Hematopoietic multipotent progenitor cell treated with erythropoietin and hydrocortisone succinate and interleukin-3 and kit ligand, for 4 days (in vitro differentiated cells): ENCODE data around the gene MOSPD3.
"Not testable (repeated sequence)": the region's sequence is repeated elsewhere in the genome, so short reads cannot be mapped to it uniquely, and the experiment has no call there.

Experiments used
- DNase-seq: peaks from one replicate; pipeline ENCODE4 v3.0.0-alpha.2; 2015

Gene MOSPD3, protein sequence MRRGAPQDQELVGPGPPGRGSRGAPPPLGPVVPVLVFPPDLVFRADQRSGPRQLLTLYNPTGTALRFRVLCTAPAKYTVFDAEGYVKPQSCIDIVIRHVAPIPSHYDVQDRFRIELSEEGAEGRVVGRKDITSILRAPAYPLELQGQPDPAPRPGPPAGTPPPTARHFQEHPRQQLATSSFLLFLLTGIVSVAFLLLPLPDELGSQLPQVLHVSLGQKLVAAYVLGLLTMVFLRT

GRCh38 chr7:100611983-100612729, at the start of gene MOSPD3:
Gene MOSPD3 (plus strand): TSS chr7:100612540. CDS start chr7:100612792, 252 bp downstream.
- peak; percentile 99 for DNase-seq

DNA sequence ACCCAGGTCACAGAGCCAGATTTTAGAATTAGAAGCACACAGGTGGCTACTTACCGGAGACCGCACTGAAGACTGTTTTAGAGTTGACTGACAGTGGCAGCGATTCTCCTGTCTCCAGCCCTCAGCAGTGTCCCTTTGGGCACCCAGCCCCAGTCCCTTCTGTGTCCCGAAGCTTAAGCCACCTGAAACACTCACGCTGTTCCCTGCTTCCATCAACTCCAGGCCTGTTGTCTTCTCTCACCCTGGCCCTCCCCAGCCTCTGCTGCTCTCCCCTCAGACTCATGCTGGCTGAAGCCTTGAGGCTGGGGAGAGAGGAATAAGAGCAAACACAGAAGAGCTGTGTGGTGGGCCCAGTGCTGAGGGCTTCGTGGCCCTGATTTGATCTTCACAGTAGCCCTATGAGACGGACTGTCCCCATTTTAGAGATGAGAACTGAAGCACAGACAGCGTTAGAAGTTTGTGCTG, 49.2 kb upstream of the MOSPD3 start:
- no peak for DNase-seq

DNA sequence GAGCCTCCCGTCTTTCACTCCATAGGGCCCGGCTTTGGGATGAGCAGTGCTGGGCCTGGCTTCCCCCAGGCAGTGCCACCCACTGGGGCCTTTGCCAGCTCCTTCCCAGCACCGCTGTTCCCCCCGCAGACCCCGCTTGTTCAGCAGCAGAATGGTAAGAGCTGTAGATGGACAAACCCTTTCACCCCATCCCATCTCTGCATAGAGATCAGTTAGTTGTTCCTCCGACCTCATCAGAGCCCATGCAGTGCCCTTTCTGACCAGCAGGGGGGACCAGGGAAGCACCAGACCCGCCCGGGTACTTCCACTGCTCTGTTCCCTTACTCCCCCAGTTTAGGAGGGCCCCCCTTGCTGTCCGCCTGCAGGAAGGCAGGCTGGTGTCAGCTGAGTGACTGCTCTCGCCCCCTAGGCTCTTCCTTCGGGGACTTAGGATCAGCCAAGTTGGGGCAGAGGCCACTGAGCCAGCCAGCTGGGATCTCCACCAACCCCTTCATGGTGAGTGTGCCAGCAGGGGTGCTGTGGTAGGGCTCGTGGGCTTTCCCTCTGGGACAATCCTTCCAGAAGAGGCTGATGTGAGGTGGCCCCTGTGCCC, 48.4 kb upstream of the MOSPD3 start:
- DNase-seq, result peak; percentile 91

DNA sequence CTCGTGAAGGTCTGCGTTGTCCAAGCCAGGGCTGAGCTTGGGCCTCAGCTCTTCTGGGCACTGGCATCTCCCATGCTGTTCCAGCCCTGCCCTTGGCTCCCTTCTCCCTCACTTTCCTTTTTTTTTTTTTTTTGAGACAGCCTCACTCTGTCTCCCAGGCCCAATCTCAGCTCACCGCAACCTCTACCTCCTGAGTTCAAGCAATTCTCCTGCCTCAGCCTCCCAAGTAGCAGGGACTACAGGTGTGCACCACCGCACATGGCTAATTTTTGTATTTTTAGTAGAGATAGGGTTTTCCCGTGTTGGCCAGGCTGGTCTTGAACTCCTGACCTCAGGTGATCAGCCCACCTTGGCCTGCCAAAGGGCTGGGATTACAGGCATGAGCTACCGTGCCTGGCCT, 47.9 kb upstream of the MOSPD3 start:
- not testable (repeated sequence) for DNase-seq

DNA sequence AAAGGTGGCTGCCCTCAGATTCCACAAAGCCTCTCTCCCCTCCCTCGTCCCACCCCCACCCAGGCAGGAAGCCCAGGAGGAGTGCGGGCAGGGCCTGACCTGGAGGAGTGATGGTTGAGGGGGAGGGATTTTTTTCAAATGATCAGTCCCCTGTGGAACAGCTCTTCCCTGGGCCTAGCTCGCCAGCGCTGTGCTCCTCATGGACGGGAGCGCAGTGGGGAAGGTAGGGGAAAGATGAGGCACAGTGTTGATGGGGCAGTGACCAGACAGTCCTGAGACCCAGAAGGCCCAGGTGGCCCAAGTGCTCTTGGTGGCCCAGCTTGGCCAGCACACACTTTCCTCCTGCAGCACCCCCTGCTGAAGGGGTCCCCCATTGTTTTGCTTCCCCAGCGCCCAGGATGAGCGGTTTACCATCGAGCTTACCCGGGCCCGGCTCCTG, 47.2 kb upstream of the MOSPD3 start:
- DNase-seq, result no peak

- no peak for DNase-seq
These were observed 46.3 kb upstream of the MOSPD3 start for GRCh38 chr7:100566018-100566531.

- no peak for DNase-seq
These were observed 45.2 kb upstream of the MOSPD3 start for GRCh38 chr7:100567031-100567730.

GRCh38 chr7:100567751-100568175, 44.6 kb upstream of the MOSPD3 start:
- no peak for DNase-seq

DNA sequence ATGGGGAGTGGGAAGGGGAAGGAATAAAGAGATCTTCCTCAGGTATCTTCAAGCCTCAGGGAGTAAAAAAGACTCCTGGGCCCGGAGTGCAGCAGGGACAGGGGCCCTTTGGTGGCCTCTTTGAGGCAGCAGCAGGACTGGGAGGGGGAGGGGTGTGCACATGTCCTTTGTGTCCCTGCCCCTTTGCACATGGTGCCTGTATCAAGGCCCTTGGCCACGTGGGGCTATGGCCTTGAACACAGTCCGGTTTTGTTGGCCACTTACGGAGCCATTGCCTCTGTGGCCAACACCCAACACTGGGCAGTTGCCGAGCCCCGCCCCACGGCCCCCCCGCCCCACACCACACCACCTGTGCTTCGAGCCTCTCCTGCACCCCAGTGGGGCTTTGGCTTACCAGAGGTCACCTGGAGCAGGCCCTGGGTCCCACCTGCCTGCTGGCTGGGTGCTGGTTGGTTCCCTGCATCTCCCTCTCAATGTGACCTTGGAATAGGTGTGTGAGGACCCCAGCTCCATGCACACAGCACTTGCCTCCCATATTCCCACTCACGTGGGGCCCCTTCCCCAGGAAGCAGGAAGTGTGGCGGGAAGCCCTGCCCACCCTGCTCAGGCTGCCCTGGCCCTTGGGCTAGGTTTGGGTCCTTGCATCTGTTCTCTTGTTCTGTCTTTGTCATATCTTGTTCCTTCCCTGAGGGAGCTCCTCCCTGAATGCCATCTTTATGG, 44.0 kb upstream of the MOSPD3 start:
- peak; percentile 42 for DNase-seq

DNA sequence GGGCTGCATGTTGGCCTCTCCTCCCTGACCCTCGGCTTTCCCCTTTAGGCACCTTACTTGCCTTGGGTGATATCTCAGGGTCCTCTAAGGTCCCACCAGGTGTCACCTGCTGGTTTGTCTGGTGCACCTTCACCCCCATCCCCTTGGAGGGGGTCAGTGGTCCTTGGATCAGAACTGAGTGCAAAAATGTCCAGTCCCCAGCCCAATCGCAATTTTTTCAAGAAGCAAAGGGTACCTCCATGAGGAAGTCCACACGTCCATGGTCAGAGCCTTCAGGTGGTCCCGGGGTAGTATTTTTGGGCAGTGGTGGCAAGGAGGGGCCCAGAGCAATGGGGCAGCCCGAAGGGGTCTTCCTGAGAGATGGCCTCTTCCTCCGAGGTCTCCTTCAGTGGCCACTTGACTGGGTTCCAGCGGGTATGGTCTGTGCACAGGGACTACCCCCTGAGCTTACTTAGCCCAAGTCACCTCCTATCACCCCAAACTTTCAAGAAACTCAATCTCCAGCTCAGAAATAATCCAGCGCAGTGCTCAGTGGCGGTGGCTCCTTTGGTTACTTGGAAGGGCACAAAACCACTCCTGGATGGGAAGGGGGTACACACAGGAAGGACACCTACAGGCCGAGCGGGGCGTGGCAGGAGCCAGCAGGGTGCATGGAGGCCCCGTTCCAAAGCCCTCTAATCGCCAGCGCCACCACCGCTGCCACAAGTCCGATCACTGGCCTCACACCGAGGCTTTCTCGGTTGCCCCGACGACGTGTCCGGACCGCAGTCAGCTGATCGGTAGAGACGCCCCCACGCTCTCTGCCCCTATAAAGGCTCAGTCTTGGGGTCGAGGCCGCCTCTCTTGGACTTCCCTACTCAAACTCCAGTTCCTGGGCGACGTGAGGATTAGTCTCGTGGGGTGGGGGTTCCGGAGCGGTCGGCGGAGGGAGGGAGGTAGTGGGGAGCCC, 43.2 kb upstream of the MOSPD3 start:
- DNase-seq, result peak; percentile 91

DNA sequence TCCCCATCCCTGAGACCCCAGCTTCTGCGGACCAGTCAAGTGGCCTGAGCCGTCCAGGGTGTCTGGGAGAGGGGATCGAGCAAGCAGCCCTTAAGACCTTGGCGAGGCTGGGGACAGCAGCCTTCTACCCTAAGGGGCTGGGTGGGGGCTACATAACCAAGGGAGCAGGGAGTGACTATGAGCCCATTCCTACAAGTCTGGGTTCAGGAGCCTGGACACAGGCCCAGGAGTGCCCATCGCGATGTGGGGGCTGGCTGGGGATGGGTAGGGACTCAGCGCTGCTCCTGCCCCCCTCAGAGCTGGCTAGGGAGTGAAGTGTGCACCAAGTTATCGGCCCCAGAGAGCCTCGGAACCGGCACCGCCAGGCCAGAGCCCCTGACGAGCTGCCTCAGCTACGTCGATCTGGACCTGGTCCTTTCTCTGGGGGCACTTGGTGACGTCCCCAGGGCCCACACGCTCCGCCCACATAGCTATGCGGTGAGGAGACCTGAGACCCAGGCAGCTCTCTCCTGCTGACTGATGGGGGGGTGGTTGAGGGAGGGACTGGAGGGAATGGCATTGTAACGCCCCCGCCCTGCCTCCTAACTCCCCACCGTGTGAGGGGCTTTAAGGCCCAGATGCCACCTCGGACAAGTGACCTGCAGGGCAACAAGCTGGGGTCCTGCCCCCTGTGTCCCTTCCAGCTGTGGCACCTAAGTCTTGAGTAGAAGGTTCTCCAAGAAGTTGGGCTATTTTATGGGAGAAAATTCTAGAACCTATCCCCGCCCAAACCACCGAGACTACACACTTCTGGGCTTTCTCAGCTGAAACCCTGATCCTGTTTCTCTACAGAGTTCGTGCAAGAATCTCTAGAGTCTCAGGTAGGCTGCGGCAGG, 41.1 kb upstream of the MOSPD3 start:
- DNase-seq, result no peak

DNA sequence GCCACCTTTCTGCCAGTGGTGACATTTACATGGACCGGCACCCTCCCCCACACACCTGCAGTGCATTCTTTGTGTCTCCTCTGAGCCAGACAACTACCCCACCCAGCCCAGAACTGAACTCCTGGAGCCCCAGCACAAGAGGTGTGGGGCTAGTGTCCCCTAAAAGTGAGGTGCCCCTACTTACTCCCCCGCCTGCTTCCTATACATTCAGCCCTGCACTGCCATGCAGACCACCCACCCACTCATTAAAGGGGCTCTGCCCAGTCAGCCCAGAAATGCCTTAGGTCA, 40.6 kb upstream of the MOSPD3 start:
- no peak for DNase-seq

- DNase-seq, result no peak
These were observed 39.9 kb upstream of the MOSPD3 start for GRCh38 chr7:100572281-100572948.

- no peak for DNase-seq
These were observed 39.2 kb upstream of the MOSPD3 start for GRCh38 chr7:100572949-100573675.

DNA sequence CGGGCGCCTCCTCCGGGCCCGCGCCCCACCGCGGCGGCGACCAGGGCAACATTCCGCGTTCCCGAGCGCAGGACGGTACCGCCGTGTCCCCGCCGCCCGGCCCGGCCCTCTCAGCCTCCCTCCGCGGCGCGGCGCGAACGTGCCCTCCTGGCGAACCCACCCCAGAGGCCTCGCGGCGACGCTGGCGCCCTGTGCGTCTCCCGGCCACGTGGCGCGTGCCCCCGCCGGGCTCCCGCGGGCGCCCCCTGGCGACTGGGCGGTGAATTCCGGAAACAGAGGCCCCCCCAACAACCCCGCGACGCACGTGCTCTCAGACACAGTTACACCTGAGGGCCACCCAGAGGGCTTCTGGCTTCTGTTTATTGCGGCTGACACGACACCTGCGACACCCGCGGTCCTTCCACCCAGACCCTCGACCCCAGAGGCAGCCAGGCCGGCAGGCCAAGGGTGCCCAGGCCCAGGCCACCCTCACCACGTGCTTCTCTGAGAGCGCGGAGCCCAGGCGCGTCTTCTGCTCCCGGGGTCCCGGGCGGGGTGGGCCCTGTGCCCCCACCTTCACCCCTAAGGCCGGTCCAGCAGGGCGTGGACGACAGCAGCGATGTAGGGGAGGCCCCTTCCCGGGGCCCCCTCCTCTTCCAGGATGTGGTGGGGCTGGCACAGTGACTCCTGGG, 38.5 kb upstream of the MOSPD3 start, which contains the start of gene SAP25:
Gene SAP25, minus strand, starts transcription at position 210 of the 671 bp plus-strand sequence. Its CDS starts 158 bp downstream, at position 52.
- no peak for DNase-seq

DNA sequence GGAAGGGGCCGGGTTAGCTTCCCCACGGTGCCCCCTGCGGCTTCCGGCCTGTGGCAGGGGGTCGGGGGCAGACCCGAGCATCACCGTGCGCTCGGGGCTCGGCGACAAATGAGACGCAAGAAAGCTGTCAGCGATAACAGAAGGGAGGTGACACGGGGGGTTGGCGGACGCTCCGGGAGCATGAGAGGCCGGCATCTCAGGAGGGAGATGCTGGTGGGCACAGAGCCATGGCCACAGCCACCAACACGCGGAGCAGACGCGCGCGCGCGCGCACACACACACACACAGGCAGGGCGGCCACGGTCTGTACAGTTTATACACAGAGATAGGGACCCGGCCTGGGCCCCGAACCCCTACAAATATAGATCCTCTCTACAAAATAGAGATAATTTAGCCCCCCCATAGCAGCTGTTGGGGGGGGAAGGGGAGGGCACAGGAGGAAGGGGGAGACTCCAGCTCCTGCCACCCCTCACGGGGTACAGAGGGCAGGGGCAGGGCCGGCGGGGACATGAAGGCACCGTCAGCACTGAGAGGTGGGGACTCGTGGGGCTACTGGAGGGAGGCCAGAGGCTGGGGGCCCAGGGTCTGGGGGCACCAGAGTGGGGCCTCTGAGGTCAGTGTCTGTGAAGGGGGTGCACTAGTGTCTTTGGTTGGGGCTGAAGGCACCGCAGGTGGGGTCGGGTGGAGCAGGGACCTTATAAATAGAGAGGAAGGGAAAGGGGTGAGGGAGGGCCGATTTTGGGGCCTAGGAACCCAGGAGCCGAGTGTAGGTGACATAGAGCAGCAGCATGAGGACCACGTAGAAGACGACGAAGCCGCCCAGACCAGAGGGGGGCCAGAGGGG, 37.8 kb upstream of the MOSPD3 start:
- no peak for DNase-seq

GRCh38 chr7:100575206-100575631, 37.1 kb upstream of the MOSPD3 start:
- DNase-seq, result no peak
